ENCODE measurements around the gene PATL2.

PATL2 gene

DNA sequence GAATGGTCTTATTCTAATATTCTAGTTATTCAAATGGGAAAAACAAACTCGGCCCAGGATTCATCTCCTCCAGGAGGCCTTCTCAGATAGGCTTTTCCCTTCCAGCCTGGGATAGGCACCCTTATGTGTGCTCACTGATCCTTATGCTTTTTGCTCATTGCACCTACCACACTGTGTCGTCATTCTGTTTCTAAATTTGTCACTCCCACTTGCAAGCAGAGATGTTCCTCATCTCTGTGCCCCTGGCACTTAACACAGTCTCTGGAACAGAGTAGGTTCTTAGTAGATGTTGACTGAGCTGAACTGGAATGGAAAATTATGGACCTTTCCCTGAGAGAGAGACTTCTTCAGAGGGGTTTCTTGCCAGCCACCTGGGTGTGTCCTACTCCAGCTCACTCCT lies 28.9 kb downstream of the PATL2 start:
- Histone ChIP-seq H3K4me3 (ENCODE audit: severe bottlenecking) (no peak overlapping the region), H3K27me3 (ENCODE audit: insufficient read depth, poor library complexity, severe bottlenecking) (no peaks in the 10 kb centered on the region), H3K36me3 (ENCODE audit: low read depth) (no peaks in the 10 kb centered on the region), H3K4me1 (ENCODE audit: insufficient read depth, poor library complexity, severe bottlenecking) (peaks cover 11% of the 10 kb centered on the region), H3K9me3 (ENCODE audit: severe bottlenecking) (no peaks in the 10 kb centered on the region), H3K27ac (ENCODE audit: poor library complexity, severe bottlenecking) (no peak overlapping the region)
- no peak for DNase-seq (ENCODE audit: low spot score)
- TF ChIP-seq, protein P1, sequence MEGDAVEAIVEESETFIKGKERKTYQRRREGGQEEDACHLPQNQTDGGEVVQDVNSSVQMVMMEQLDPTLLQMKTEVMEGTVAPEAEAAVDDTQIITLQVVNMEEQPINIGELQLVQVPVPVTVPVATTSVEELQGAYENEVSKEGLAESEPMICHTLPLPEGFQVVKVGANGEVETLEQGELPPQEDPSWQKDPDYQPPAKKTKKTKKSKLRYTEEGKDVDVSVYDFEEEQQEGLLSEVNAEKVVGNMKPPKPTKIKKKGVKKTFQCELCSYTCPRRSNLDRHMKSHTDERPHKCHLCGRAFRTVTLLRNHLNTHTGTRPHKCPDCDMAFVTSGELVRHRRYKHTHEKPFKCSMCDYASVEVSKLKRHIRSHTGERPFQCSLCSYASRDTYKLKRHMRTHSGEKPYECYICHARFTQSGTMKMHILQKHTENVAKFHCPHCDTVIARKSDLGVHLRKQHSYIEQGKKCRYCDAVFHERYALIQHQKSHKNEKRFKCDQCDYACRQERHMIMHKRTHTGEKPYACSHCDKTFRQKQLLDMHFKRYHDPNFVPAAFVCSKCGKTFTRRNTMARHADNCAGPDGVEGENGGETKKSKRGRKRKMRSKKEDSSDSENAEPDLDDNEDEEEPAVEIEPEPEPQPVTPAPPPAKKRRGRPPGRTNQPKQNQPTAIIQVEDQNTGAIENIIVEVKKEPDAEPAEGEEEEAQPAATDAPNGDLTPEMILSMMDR (IDR thresholded peaks at IDR 0.05; ENCODE audit: poor library complexity, severe bottlenecking) = no peak
- ATAC-seq (ENCODE audit: low read depth) = no peak

DNA sequence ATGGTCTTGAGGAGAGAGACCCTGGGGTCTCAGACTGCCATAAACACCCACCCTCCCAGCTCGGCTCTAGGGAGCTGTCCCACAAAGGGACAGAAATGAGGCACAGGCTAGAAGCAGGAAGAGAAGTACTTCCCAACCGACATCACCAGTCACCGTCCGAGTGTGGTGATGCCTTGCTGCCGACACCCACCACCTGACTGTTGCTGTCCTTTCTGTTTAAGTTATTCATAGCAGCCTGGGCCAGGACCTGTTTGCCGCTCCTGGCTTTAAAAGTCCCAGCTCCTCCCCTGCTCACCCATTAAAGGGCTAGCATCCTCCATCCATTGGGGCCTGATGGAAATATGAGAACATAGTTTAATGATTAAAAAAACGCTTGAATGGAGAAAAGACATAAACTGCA lies 34.4 kb downstream of the PATL2 start:
- H3K4me1 ChIP-seq (ENCODE audit: insufficient read depth, poor library complexity, severe bottlenecking) = no peaks in the 10 kb centered on the region
- no peak overlapping the region for H3K4me3 ChIP-seq (ENCODE audit: severe bottlenecking)
- TF ChIP-seq, protein P1 (IDR thresholded peaks at IDR 0.05; ENCODE audit: poor library complexity, severe bottlenecking) = no peak
- H3K9me3 ChIP-seq (ENCODE audit: severe bottlenecking) = no peaks in the 10 kb centered on the region
- no peaks in the 10 kb centered on the region for H3K27me3 ChIP-seq (ENCODE audit: insufficient read depth, poor library complexity, severe bottlenecking)
- H3K27ac ChIP-seq (ENCODE audit: poor library complexity, severe bottlenecking) = no peak overlapping the region
- DNase-seq (ENCODE audit: low spot score) (no peak), ATAC-seq (ENCODE audit: low read depth) (no peak)
- no peaks in the 10 kb centered on the region for H3K36me3 ChIP-seq (ENCODE audit: low read depth)

DNA sequence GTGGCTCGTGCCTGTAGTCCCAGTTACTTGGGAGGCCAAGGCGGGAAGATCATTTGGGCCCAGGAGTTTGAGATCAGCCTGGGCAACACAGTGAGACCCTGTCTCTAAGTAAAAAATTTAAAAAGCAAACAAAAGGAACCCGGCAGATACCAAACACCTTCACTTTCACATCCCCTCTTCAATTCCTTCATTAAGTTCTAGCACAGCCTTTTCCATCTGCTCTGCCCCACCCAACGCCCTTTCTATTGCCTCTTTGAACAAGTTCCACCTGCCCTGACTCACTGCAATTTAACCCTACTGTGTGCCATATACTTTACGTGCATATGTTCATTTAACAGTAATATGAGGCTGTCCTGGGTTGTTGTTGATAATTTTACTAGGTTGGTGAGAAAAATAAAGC lies 35.2 kb downstream of the PATL2 start:
- Histone ChIP-seq H3K27me3 (ENCODE audit: insufficient read depth, poor library complexity, severe bottlenecking) (no peaks in the 10 kb centered on the region), H3K27ac (ENCODE audit: poor library complexity, severe bottlenecking) (no peak overlapping the region), H3K4me1 (ENCODE audit: insufficient read depth, poor library complexity, severe bottlenecking) (no peaks in the 10 kb centered on the region), H3K4me3 (ENCODE audit: severe bottlenecking) (no peak overlapping the region), H3K9me3 (ENCODE audit: severe bottlenecking) (no peaks in the 10 kb centered on the region), H3K36me3 (ENCODE audit: low read depth) (no peaks in the 10 kb centered on the region)
- DNase-seq (ENCODE audit: low spot score) = no peak
- TF ChIP-seq, protein P1 (IDR thresholded peaks at IDR 0.05; ENCODE audit: poor library complexity, severe bottlenecking) = no peak
- no peak for ATAC-seq (ENCODE audit: low read depth)

DNA sequence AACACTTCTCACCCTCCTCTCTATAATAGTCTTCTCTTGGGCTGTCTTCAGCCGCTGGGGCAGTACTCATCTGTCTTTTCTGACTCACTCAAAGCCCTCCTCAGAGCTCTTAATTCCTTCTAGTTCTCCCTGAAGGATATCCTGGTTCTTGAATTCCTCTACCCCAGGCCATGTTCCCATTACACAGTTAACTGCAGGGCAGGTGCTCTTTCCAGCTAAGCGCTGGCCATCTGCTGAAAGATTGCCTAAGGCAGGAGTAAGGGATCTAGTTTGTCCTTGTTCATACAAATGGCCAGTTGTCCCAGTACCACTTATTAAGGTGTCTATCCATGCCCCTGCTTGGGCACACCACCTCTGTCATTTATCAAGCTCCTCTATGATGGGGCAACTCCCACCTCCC lies 37.5 kb downstream of the PATL2 start:
- no peak overlapping the region for H3K27ac ChIP-seq (ENCODE audit: poor library complexity, severe bottlenecking)
- no peaks in the 10 kb centered on the region for H3K36me3 ChIP-seq (ENCODE audit: low read depth)
- TF ChIP-seq, protein P1 (IDR thresholded peaks at IDR 0.05; ENCODE audit: poor library complexity, severe bottlenecking) = no peak
- H3K9me3 ChIP-seq (ENCODE audit: severe bottlenecking) = no peaks in the 10 kb centered on the region
- no peak for ATAC-seq (ENCODE audit: low read depth)
- no peaks in the 10 kb centered on the region for H3K27me3 ChIP-seq (ENCODE audit: insufficient read depth, poor library complexity, severe bottlenecking)
- no peak overlapping the region for H3K4me3 ChIP-seq (ENCODE audit: severe bottlenecking)
- no peaks in the 10 kb centered on the region for H3K4me1 ChIP-seq (ENCODE audit: insufficient read depth, poor library complexity, severe bottlenecking)
- no peak for DNase-seq (ENCODE audit: low spot score)

DNA sequence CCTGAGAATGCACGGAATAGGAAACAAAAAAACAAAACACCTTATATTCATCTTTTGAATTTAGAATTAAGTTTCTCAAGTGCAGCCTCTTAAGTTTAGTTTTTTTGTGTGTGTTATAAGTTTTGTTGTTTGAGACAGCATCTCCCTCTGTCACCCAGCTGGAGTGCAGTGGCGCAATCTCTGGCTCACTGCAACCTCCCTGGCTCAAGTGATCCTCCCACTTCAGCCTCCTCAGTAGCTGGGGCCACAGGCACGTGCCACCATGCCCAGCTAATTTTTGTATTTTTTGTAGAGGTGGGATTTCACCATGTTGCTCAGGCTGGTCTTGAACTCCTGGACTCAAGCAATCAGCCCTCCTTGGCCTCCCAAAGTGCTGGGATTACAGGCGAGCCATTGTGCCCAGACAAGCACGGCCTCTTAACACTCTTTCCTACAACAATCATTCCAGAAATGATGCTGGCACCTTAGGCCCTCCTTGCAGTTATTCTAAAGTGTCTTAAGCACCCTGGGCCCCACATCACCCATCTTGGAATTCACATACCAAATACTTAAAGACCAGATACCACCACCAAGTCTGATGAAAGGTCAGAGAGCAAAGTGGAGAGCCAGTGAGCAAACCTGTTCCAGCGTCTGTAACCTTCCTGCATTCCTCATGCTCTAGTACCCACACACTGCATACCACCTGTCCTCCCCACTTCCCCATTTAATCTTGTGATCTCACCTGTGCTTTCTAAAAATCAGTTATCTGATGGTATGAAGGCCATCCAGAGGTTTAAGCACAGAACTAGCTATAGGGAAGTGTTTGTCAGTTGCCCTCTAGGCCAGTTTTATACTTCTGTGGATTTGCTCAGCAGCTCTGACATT lies 40.8 kb downstream of the PATL2 start:
- TF ChIP-seq, protein P1 (IDR thresholded peaks at IDR 0.05; ENCODE audit: poor library complexity, severe bottlenecking) = no peak
- H3K4me1 ChIP-seq (ENCODE audit: insufficient read depth, poor library complexity, severe bottlenecking) = no peaks in the 10 kb centered on the region
- no peaks in the 10 kb centered on the region for H3K36me3 ChIP-seq (ENCODE audit: low read depth)
- no peak overlapping the region for H3K27ac ChIP-seq (ENCODE audit: poor library complexity, severe bottlenecking)
- H3K4me3 ChIP-seq (ENCODE audit: severe bottlenecking) = no peak overlapping the region
- no peaks in the 10 kb centered on the region for H3K27me3 ChIP-seq (ENCODE audit: insufficient read depth, poor library complexity, severe bottlenecking)
- DNase-seq (ENCODE audit: low spot score) (no peak), ATAC-seq (ENCODE audit: low read depth) (no peak)
- no peaks in the 10 kb centered on the region for H3K9me3 ChIP-seq (ENCODE audit: severe bottlenecking)

Data from RWPE2 (cell line).